HepG2 (cell line): ENCODE results near the gene WFDC10A. TPM values are rescaled to one million over a fixed set of nuclear protein-coding genes. Genes with fewer than 3 reads are reported as not detected.

ENCODE experiments used
- ELF4 ChIP-seq: sonication (generic); formaldehyde crosslinking; IDR thresholded peaks from 2 replicates; pipeline ENCODE4 v1.5.0; 2020; ENCODE audit warnings: missing genetic modification reagents, mild to moderate bottlenecking, moderate library complexity, borderline replicate concordance
- HOXA9 ChIP-seq: sonication (generic); formaldehyde crosslinking; IDR thresholded peaks from 2 replicates; pipeline ENCODE4 v1.8.1; 2022; ENCODE audit warnings: missing genetic modification reagents, mild to moderate bottlenecking, moderate library complexity, borderline replicate concordance
- NR2F1 ChIP-seq, 2 experiments: fragments of 450-650 bp in 1 of 2; formaldehyde crosslinking in 1 of 2; IDR thresholded peaks; 2 replicates each; pipeline versions ENCODE4 v1.5.0 to v1.6.1; 2016 to 2020; ENCODE audit warnings: mild to moderate bottlenecking in 1 of 2, missing compliant biosample characterization in 1 of 2, missing genetic modification reagents in 1 of 2, moderate library complexity in 1 of 2
- RORA ChIP-seq: sonication (generic); formaldehyde crosslinking; IDR thresholded peaks from 2 replicates; pipeline ENCODE4 v1.5.0; 2020; ENCODE audit warnings: mild to moderate bottlenecking, missing genetic modification reagents, moderate library complexity
- SMC3 ChIP-seq: IDR thresholded peaks from 2 replicates; pipeline ENCODE4 v1.6.1; 2011; ENCODE audit warnings: low read length, improper control_type of control experiment
- TAF15 ChIP-seq: fragments of 200-400 bp; formaldehyde crosslinking; IDR thresholded peaks from one replicate; pipeline ENCODE4 v1.6.1; 2018; ENCODE audit warnings: mild to moderate bottlenecking, low read depth, low read length; ENCODE audit not compliant: poor library complexity, severe bottlenecking
- ZNF205 ChIP-seq: IDR thresholded peaks from 2 replicates; pipeline ENCODE4 v1.6.1; 2018; ENCODE audit warnings: missing biosample characterization, missing genetic modification reagents
- ZNF292 ChIP-seq: sonication (generic); formaldehyde crosslinking; IDR thresholded peaks from 2 replicates; pipeline ENCODE4 v1.8.1; 2022; ENCODE audit warnings: mild to moderate bottlenecking, low read depth, missing genetic modification reagents, borderline replicate concordance
- ZNF619 ChIP-seq: sonication (generic); formaldehyde crosslinking; IDR thresholded peaks from 2 replicates; pipeline ENCODE4 v1.4.0; 2020; ENCODE audit warnings: mild to moderate bottlenecking, missing genetic modification reagents
- ZNF766 ChIP-seq: sonication (generic); formaldehyde crosslinking; IDR thresholded peaks from 2 replicates; pipeline ENCODE4 v1.5.0; 2020; ENCODE audit warnings: missing genetic modification reagents, borderline replicate concordance
- polyA plus RNA-seq, 8 experiments: library from polyadenylated mRNA; depleted of rRNA in 3 of 8; stranded (reverse) in 7 of 8; unstranded in 1 of 8; fragments of >200 nt; fragmentation: Illumina TruSeq in 4 of 8; extraction: Trizol in 4 of 8; gene quantifications; 2 replicates each; pipeline versions ENCODE4 v1.2.1 to v1.2.3, GENCODE V29; 2011 to 2016; ENCODE audit warnings: low read depth in 4 of 8, missing spikeins in 1 of 8, mixed read lengths in 1 of 8; ENCODE audit not compliant: insufficient read depth in 1 of 8
- total RNA-seq, 5 experiments: library from RNA; depleted of rRNA; stranded (reverse); fragments of >200 nt; fragmentation: Illumina TruSeq; extraction: Trizol; gene quantifications; 2 replicates each; pipeline ENCODE4 v1.2.3, GENCODE V29; 2016; ENCODE audit warnings: low read depth in 1 of 5
- TF ChIP-seq, protein P1 (sequence below): sonication (generic); formaldehyde crosslinking; IDR thresholded peaks from 2 replicates; pipeline ENCODE4 v1.5.1; 2020; ENCODE audit warnings: mild to moderate bottlenecking, missing genetic modification reagents, borderline replicate concordance
- TF ChIP-seq, protein P2 (sequence below): IDR thresholded peaks from 2 replicates; pipeline ENCODE4 v1.6.1; 2016; ENCODE audit warnings: missing biosample characterization, missing genetic modification reagents, low read depth
- TF ChIP-seq, protein P3 (sequence below), 2 experiments: sonication (generic) in 1 of 2; formaldehyde crosslinking in 1 of 2; IDR thresholded peaks; 2 replicates each; pipeline versions ENCODE4 v1.4.0 to v1.6.1; 2016 to 2020; ENCODE audit warnings: borderline replicate concordance in 1 of 2, low read depth in 1 of 2, mild to moderate bottlenecking in 1 of 2, missing genetic modification reagents in 1 of 2
- TF ChIP-seq, protein P4 (sequence below): sonication (generic); formaldehyde crosslinking; IDR thresholded peaks from 2 replicates; pipeline ENCODE4 v1.5.0; 2020; ENCODE audit warnings: missing genetic modification reagents

WFDC10A gene
- total and polyA plus RNA-seq, 2 of the 13 experiments (the other 11 are each of a cell fraction or from before 2014, with no cell fraction given): not detected

DNA sequence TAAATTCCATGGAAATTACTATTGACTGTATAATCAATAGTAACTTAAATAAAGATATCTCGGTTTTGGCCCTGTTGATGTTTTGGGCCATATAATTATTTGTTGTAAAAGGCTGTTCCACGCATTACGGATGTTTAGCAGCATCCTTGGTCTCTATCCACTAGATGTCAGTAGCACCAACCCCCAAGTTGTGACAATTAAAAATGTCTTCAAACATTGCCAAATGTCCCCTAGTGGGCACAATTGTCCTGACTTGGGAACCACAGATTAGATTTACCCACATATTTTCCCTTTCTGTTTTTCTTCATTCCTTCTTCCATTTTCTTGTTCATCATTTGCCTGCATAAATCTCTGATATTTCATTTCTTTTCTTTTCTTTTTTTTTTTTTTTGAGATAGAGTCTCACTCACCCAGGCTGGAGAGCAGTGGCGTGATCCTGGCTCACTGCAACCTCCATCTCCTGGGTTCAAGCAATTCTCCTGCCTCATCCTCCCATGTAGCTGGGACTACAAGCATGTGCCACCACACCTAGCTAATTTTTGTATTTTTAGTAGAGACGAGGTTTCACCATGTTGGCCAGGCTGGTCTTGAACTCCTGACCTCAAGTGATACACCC lies 36.9 kb upstream of the WFDC10A start (continued):
- TF ChIP-seq, protein P1, sequence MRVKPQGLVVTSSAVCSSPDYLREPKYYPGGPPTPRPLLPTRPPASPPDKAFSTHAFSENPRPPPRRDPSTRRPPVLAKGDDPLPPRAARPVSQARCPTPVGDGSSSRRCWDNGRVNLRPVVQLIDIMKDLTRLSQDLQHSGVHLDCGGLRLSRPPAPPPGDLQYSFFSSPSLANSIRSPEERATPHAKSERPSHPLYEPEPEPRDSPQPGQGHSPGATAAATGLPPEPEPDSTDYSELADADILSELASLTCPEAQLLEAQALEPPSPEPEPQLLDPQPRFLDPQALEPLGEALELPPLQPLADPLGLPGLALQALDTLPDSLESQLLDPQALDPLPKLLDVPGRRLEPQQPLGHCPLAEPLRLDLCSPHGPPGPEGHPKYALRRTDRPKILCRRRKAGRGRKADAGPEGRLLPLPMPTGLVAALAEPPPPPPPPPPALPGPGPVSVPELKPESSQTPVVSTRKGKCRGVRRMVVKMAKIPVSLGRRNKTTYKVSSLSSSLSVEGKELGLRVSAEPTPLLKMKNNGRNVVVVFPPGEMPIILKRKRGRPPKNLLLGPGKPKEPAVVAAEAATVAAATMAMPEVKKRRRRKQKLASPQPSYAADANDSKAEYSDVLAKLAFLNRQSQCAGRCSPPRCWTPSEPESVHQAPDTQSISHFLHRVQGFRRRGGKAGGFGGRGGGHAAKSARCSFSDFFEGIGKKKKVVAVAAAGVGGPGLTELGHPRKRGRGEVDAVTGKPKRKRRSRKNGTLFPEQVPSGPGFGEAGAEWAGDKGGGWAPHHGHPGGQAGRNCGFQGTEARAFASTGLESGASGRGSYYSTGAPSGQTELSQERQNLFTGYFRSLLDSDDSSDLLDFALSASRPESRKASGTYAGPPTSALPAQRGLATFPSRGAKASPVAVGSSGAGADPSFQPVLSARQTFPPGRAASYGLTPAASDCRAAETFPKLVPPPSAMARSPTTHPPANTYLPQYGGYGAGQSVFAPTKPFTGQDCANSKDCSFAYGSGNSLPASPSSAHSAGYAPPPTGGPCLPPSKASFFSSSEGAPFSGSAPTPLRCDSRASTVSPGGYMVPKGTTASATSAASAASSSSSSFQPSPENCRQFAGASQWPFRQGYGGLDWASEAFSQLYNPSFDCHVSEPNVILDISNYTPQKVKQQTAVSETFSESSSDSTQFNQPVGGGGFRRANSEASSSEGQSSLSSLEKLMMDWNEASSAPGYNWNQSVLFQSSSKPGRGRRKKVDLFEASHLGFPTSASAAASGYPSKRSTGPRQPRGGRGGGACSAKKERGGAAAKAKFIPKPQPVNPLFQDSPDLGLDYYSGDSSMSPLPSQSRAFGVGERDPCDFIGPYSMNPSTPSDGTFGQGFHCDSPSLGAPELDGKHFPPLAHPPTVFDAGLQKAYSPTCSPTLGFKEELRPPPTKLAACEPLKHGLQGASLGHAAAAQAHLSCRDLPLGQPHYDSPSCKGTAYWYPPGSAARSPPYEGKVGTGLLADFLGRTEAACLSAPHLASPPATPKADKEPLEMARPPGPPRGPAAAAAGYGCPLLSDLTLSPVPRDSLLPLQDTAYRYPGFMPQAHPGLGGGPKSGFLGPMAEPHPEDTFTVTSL (CRISPR knock-in tag): no peak
- TF ChIP-seq ZNF619 (CRISPR knock-in tag) (0 out of 2 replicates have a peak, but pooled peaks have one; percentile 52), ELF4 (CRISPR knock-in tag) (no peak), RORA (CRISPR knock-in tag) (no peak), TAF15 (no peak), SMC3 (peak; percentile 91; the same call in 1 of the 2 replicates), ZNF292 (CRISPR knock-in tag) (no peak), ZNF766 (CRISPR knock-in tag) (no peak), HOXA9 (CRISPR knock-in tag) (no peak), ZNF205 (no peak), NR2F1 (CRISPR knock-in tag; IDR thresholded peaks at IDR 0.05) (0 out of 4 replicates have a peak, but pooled peaks of 1 of the 2 experiments have one; percentile 37)
- TF ChIP-seq, protein P2, sequence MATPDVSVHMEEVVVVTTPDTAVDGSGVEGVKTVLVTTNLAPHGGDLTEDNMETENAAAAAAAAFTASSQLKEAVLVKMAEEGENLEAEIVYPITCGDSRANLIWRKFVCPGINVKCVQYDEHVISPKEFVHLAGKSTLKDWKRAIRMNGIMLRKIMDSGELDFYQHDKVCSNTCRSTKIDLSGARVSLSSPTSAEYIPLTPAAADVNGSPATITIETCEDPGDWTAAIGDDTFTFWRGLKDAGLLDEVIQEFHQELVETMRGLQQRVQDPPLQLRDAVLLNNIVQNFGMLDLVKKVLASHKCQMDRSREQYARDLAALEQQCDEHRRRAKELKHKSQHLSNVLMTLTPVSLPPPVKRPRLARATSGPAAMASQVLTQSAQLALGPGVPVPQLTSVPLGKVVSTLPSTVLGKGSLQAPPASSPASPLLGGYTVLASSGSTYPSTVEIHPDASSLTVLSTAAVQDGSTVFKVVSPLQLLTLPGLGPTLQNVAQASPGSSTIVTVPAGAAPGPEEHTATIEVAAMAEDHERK (CRISPR knock-in tag): no peak
- TF ChIP-seq, protein P3, sequence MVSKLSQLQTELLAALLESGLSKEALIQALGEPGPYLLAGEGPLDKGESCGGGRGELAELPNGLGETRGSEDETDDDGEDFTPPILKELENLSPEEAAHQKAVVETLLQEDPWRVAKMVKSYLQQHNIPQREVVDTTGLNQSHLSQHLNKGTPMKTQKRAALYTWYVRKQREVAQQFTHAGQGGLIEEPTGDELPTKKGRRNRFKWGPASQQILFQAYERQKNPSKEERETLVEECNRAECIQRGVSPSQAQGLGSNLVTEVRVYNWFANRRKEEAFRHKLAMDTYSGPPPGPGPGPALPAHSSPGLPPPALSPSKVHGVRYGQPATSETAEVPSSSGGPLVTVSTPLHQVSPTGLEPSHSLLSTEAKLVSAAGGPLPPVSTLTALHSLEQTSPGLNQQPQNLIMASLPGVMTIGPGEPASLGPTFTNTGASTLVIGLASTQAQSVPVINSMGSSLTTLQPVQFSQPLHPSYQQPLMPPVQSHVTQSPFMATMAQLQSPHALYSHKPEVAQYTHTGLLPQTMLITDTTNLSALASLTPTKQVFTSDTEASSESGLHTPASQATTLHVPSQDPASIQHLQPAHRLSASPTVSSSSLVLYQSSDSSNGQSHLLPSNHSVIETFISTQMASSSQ (IDR thresholded peaks at IDR 0.05; ENCODE audit: low read depth): no peak
- TF ChIP-seq, protein P3 (CRISPR knock-in tag; IDR thresholded peaks at IDR 0.05; ENCODE audit: borderline replicate concordance): no peak
- TF ChIP-seq, protein P4, sequence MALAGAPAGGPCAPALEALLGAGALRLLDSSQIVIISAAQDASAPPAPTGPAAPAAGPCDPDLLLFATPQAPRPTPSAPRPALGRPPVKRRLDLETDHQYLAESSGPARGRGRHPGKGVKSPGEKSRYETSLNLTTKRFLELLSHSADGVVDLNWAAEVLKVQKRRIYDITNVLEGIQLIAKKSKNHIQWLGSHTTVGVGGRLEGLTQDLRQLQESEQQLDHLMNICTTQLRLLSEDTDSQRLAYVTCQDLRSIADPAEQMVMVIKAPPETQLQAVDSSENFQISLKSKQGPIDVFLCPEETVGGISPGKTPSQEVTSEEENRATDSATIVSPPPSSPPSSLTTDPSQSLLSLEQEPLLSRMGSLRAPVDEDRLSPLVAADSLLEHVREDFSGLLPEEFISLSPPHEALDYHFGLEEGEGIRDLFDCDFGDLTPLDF (CRISPR knock-in tag): no peak
